Hematopoietic multipotent progenitor cell treated with erythropoietin and hydrocortisone succinate and interleukin-3 and kit ligand, for 6 days (in vitro differentiated cells): ENCODE results near the gene RSRC2.
"Not testable (repeated sequence)": the region's sequence is repeated elsewhere in the genome, so short reads cannot be mapped to it uniquely, and the experiment has no call there.

ENCODE experiments used
- DNase-seq: peaks from one replicate; pipeline ENCODE4 v3.0.0-alpha.2; 2015

Gene RSRC2

DNA sequence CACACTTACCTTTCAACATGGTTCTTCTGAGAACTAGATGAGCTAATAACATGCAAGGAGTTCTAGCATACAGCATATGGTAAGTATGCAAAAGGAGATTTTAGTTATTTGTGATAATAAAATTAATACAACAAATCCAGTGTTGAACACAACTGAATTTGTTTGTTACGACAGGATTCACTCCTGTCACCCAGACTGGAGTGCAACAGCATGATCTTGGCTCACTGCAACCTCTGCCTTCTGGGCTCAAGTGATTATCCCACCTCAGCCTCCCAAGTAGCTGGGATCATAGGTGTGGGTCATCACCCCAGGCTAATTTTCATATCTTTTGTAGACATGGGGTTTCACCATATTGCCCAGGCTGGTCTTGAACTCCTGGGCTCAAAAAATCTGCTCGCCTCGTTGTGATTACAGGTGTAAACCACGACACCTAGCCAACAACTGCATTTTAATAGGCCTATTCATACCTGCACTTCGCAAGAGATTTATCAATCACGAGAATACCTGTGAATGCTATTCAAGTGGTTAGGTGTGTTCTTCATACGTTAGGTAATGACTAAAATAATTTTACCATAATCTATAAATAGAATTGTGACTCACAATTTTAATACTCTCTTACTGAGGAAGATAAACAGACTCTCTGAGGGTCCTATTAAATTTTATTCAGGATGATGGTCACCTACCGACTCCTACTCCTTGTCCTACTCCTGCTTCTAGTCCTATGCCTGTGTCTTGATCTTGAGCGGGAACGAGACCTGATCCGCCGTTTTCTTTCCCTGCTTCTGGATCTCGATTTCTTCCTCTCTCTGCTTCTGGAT lies 10.0 kb downstream of the RSRC2 start:
- no peak for DNase-seq

DNA sequence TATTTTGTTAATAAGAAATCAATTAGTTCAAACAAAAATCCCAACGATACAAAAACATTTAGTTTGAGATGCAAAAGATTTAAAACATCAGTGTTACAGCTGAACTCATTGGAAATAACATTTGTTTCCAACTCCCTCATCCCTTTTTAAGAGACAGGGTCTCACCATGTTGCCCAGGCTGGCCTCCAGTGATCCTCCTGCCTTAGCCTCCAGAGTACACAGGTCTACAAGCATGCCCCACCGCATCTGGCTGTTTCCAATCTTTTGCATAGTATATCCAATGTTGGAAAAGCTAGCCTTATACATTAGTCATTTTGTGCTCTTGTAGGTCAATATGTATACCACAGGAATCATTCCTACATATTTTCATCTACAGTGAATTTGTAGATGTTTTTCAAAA lies 11.5 kb downstream of the RSRC2 start:
- DNase-seq, result no peak

DNA sequence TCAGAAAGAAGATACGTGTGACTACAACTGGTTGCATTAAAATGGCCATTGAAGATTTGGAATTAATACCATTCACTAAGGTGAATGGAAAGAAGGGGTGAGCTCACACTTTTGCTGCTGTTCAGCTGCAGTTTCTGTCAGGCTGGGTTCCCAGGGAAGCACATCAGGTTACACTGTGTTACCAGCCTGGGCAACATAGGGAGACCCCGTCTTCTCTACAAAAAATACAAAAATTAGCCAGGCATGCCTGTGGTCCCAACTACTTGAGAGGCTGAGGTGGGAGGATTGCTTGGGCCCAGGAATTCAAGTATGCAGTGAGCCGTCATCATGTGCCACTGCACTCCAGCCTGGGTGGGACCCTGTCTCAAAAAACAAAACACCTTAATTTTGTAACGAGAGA lies 13.1 kb downstream of the RSRC2 start:
- no peak for DNase-seq

DNA sequence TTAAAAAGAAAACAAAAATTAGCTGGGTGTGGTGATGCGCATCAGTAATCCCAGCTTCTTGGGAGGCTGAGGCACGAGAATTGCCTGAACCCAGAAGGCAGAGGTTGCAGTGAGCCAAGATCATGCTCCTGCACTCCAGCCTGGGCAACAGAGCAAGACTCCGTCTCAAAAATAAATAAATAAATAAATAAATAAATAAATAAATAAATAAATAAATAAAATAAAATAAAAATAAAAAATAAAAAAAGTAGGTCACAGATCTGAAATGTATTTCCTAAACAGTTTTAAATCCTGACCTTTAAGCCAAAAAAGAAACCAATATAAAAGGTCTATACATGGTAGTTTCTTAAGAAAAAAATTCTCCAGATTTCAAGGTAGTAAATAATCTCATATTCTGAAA lies 13.7 kb downstream of the RSRC2 start:
- DNase-seq, result not testable (repeated sequence)

DNA sequence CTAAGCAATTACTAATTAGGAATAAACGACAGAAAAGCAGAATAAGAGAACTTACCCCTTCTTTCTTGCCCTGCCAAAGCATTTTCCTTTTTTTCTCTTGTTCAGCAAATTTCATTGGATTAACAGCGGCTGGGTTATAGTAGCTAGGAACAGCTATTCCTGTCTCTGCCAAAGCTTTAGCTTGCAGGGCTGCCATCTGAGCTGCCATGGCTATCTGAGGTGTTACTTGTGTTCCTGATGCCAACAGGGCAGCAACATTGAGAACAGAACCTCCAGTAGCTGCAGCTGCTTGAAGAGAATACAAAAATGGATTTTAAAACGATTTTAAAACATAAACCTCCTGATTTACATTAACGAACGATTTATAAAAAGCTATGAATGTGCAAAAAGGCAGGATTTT lies 18.6 kb downstream of the RSRC2 start:
- DNase-seq, result no peak

DNA sequence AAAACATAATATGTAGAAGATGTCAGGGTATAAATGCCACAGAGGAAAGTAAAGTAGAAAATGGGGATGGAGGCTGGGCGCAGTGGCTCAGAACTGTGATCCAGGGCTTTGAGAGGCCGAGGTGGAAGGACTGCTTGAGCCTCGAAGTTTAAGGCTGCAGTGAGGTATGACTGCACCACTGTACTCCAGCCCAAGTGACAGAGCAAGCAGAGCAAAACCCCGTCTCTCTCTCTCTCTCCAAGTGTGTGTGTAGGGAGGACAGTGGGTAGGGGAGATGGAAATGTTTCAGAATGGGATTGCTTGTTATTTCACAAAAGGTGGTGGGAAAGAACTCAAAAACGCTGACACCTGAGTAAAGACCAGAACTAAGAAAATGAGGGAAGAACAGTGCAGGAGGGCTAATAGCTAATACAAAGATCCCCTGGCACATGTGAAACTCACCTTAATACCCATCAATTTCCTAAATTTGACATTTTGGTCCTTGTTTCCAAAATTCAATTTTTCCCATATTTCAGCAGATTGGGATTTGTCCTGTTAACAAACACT lies 20.3 kb downstream of the RSRC2 start:
- no peak for DNase-seq

DNA sequence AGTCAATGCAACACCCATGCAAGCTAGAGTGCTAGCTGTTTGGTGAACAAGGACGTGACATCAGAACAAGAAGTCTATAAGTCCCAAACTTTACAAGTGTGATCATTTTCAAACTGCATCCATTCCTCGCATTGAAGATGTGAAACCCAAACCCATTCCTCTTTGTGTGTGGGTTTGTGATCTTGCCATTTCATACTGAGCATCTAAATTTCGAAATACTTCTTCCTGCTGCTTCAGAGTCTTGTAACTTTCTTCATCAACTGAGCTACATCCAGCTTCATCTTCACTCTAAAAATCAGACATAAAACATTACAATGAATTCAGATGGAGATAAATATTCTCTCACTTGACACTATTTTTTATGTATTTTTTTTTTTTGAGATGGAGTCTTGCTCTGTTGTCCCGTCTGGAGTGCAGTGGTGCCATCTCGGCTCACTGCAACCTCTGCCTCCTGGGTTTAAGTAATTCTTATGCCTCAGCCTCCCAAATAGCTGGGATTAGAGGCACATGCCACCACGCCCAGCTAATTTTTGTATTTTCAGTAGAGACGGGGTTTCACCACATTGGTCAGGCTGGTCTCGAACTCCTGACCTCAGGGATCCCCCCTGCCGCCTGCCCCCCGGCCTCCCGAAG lies 21.2 kb downstream of the RSRC2 start:
- no peak for DNase-seq

DNA sequence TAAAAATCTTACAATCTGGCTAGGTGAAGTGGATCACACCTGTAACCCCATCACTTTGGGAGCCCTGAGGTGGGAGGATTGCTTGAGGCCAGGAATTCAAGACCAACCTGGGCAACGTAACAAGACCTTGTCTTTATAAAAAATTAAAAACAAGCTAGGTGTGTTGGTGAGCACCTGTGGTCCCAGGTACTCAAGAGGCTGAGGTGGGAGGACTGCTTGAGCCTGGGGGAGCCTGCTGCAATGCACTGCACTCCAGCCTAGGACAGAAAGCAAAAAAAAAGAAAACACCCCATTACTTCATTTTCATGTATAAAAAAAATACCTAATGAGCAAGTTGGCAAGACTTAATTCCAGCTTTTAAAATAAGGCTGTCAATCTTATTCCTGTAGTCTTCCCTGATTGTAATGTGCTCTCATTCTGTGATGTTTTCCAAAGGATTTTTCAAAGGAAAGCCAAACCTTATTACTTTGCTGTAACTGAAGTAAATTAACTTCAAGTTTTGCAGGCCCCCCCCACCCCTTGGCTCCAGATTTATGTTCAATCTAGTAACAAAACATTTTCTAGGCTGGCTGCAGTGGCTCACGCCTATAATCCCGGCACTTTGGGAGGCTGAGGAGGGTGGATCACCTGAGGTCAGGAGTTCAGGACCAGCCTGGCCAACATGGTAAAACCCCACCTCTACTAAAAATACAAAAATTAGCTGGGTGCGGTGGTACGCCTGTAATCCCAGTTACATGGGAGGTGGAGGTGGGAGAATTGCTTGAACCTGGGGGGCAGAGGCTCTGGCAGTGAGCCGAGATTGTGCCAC lies 22.7 kb downstream of the RSRC2 start:
- no peak for DNase-seq

DNA sequence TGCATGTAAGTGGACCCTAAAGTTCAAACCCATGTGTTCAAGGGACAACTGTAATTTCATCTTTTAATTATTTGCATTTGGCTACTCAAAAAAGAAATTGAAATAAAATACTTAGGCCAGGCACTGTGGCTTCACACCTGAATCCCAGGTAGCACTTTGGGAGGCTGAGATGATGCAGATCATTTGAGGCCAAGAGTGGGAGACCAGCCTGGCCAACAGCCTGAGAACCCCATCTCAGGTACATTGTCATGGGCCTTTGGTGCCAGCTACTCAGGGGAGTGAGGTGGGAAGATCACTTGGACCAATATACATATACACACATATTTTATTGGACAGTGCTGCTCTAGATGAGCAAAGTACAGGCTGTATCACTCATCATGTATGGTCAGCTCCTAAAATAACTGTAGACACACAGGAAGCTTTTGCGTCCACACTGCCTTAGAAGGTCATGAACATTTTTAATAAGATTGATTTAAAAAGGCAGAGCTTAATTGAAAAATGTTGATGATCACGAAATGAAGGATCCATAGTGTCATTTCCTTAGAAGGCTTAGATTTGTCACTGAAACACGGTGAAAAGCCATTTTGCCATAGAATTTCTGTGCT lies 23.5 kb downstream of the RSRC2 start:
- DNase-seq, result no peak

DNA sequence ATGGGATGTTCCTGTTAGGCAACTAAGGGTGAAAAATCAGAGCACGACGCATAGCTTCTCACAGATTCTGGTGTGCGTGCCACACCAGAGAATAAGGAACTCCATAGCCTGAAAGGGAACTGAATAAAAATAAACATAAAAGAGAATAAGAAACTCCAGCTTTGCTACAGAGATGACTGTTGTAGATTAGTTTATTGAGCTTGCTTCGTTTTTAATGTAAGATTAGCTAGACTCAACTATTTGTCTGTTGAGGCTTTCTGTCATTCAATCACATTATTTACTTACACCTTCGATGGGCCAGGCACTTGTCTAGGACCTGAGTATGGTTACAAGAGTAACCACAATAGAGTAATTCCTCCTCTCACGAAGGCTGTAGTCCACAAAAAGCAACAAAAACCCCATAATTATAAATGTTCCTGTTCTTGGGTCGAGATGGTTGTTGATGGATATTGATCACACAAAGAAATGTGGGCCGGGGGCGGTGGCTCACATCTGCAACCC lies 25.2 kb downstream of the RSRC2 start:
- DNase-seq, result no peak

DNA sequence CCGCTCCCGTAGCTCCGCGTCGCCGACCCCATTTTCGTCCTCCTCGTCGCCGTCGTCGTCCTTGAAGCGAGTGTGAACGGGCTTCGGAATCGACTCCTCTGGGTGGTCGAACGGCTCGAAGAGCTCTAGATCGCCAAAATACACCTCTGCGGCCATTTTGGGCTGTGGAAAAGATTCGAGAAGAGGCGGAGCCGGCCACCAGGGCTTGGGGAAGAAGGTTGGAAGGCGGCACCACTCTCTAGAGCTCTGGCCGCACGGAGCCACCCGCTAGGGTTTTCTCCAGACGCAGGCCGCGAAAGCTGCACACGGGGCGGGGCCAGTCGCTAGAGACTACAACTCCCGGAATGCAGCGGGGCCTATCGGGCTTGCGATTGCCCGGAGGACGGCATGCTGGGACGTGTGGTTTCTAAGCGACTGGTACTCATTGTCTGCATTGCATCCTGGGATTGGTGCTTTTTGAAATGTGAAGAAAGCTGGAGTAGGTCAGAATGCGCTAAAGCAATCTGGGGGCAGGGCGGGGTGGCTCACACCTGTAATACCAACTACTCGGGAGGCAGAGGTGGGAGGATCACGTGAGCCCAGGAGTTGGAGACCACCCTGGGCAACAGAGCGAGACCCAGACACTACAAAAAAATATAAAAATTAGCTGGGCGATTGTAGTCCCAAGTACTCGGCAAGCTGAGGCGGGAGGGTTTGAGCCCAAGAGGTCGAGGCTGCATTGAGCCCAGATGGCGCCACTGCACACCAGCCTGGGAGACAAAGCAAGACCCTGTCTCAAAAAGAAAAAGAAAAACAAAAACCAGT lies 25.8 kb downstream of the RSRC2 start, which contains the start of gene ZCCHC8:
Gene ZCCHC8, minus strand, starts transcription at position 248 of the 804 bp plus-strand sequence. Its CDS starts 92 bp downstream, at position 156.
- DNase-seq, result peak; percentile 99

DNA sequence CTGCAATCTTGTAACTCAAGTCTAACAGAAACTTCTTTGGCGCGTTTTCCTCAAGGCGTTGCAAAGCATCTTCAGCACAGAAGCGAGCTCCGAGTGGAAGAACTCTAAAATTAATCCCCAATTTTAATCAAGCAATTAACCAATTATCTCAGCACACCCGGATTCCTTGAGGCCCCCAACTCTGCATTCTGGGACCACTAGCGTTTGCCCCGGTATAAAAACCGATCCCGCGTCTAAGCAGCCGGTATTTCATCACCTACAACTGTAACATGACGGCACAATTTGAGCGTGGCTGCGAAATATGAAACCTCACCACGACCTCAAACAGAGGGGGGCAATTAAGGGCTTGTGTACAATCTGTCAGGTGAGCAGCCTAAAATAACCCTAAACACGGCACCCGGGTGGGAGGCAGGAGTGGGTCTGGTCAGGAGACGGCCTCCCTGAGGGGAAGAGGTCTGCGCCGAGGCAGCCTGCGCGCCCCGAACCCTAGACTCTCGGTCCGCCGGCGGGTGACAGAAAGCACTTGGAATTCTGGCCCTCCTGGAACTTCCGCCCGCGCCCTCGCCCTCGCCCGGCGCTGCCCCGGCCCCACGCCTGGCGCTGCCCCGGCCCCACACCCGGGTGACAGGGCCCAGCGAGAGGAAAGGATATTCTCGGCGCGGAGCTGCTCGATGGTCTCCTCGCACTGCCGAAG lies 26.6 kb downstream of the RSRC2 start:
- DNase-seq, result peak; percentile 76

DNA sequence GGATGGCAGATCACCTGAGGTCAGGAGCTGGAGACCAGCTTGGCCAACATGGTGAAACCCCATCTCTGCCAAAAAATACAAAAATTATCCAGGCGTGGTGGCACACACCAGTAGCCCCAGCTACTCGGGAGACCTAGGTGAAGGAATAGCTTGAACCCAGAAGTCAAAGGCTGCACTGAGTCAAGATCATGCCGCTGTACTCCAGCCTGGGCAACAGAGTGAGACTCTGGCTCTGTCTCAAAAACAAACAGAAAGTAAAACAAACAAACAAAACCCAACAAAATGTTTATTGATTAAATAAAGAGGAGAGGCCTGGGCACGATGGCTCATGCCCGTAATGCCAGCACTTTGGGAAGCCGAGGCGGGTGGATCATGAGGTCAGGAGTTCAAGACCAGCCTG lies 31.5 kb downstream of the RSRC2 start:
- DNase-seq, result no peak

DNA sequence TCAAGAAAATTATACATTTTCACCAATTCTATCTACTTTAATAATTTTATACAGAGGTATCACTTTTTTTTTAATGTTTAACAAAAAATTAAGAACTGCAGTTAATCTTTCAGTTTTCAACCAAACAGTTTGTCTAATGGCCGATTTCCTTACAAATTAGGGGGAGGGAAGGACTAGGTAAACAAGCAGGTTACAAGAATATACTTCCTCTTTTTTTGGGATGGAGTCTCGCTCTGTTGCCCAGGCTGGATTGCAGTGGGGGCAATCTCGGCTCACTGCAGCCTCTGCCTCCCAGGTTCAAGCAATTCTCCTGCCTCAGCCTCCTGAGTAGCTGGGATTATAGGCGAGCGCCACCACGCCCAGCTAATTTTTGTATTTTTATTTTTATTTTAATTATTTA lies 33.5 kb downstream of the RSRC2 start:
- DNase-seq, result not testable (repeated sequence)

DNA sequence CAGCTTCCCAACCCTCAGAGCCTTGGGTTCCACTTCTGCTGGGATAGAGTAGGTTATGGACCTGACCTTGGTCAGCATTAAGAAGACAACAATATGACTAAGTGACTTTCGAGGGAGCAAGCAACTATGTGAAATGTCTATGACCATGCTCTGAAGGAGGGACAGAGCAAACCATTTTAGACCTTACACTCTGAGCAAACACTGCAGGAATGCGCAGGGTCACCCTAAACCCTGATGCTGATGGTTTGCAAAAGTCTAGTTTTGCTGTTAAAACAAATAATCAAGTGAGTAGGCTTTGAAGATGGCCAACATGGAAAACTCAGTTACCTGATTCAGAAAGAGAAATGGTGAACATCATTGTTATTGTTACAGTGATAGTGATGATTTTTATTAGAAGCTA lies 34.7 kb downstream of the RSRC2 start:
- no peak for DNase-seq

DNA sequence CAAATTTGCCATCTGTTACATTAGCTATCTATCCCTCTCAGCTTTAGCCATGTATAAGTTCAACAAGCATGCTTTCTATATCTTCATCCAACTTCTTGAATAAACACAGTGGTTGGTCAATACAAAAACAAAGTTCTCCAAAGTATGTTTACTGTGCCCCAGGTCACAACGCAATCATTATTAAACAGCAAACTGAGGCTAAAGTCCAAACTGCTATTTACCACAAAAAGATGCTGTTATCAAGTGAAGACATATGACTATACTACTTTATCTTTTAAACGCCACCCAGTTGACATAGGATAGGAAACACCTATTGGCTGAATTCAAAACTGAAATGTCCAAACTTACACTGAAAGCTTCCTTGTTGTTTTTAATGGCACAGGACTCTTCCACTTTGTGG lies 37.7 kb downstream of the RSRC2 start:
- DNase-seq, result peak; percentile 88

DNA sequence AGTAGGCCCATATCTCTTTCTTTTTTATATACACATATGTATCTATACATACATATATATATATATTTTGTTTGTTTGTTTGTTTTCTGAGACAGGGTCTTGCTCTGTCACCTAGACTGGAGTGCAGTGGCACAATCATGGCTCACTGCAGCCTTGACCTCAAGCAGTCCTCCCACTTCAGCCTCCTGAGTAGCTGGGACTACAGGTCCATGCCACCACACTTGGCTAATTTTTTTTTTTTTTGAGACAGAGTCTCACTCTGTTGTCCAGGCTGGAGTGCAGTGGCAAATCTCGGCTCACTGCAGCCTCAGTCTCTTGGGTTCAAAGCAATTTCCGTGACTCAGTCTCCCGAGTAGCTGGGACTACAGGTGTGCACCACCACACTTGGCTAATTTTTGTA lies 38.9 kb downstream of the RSRC2 start:
- DNase-seq, result not testable (repeated sequence)

DNA sequence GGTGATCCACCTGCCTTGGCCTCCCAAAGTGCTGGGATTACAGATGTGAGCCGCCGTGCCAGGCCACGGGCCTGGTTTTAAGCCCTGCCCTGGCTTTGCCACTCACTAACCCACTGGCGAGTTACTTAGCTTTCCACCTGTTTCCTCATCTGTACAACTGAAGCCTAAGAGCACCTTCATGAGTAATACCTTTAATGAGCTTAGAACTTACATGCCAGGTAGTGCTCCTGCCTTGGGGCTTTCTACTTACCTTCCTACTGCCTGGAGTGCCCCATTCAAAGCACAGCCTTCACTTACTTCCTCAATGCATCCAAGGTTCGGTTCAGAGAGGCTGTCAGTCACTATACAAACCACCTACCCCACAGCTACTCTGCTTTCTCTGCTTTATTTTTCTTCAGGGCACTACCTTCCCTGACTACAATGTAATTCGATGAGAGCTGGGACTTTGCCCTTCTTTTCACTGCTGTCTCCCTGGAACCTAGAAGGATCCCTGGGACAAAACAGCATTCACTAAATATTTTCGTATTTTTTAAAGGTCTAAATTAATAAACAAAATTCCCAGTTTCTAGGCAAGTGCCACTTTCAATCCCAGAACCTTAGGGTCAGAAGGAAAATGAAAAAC lies 39.8 kb downstream of the RSRC2 start:
- no peak for DNase-seq

DNA sequence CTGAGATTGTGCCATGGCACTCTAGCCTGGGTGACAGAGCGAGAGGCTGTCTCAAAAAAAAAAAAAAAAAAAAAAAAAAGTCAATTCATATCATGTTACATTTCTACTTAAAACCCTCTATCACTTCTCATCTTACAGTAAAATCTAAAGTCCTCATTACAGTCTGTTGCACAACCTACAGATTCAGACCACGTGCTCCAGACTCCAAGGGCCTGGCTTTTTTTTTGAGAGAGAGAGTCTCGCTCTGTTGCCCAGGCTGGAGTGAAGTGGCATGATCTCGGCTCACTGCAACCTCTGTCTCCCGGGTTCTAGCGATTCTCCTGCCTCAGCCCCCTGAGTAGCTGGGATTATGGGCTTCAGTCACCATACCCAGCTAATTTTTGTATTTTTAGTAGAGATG lies 40.4 kb downstream of the RSRC2 start:
- peak; percentile 31 for DNase-seq

DNA sequence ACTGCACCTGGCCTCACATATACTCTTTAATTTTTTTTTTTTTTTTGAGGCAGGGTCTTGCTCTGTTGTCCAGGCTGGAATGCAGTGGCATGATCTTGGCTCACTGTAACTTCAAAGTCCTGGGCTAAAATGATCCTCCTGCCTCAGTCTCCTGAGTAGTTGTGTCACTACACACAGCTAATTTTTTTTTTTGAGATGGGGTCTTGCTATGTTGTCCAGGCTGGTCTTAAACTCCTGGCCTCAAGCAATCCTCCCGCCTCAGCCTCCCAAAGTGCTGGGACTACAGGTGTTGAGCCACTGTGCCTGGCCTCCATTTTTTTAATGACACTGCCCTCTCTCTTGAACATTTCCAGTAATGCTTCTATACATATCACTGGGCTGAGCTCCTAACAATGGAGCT lies 42.4 kb downstream of the RSRC2 start:
- not testable (repeated sequence) for DNase-seq

DNA sequence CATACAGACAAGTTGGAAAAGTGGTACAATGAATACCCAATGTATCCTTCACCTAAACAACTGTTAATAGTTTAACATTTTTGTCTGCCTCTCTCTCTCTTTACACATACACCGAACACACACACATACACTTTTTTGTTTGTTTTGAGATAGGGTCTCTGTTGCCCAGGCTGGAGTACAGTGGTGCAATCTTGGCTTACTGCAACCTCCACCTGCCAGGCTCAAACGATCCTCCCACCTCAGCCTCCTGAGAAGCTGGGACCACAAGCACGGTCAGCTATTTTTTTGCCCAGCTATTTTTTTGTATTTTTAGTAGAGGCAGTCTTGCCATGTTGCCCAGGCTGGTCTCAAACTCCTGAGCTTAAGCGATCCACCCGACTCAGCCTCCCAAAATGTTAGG lies 42.8 kb downstream of the RSRC2 start:
- DNase-seq, result no peak
